B cell (primary cell): Measurements from ENCODE around the gene ADRB2.

ENCODE experiments used
- EZH2 ChIP-seq: IDR thresholded peaks from 2 replicates; pipeline ENCODE4 v1.6.1; 2012; ENCODE audit warnings: borderline replicate concordance, low read depth, mild to moderate bottlenecking, moderate library complexity, low read length; ENCODE audit not compliant: insufficient read depth, poor library complexity, severe bottlenecking
- TF ChIP-seq, protein P1 (sequence below): fragments of 200-600 bp; IDR thresholded peaks from one replicate; pipeline ENCODE4 v1.8.0; 2022; ENCODE audit warnings: antibody characterized with exemption, mild to moderate bottlenecking

DNA sequence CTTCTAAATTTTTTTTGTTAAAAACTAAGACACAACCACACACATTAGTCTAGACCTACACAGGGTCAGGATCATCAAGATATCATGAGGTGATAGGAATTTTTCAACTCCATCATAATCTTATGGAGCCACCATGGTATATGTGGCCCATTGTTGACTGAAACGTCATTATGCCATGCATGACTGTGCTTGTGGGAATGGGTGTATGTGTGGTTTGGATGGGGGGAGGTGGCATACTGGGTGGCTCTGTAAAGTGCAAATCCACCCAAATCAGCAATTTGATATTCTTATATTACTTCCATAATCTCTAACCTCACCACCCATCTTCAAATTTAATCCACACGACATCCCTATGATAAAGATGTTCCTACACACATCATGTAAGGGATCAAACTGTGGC lies 21.0 kb downstream of the ADRB2 start:
- TF ChIP-seq, protein P1, sequence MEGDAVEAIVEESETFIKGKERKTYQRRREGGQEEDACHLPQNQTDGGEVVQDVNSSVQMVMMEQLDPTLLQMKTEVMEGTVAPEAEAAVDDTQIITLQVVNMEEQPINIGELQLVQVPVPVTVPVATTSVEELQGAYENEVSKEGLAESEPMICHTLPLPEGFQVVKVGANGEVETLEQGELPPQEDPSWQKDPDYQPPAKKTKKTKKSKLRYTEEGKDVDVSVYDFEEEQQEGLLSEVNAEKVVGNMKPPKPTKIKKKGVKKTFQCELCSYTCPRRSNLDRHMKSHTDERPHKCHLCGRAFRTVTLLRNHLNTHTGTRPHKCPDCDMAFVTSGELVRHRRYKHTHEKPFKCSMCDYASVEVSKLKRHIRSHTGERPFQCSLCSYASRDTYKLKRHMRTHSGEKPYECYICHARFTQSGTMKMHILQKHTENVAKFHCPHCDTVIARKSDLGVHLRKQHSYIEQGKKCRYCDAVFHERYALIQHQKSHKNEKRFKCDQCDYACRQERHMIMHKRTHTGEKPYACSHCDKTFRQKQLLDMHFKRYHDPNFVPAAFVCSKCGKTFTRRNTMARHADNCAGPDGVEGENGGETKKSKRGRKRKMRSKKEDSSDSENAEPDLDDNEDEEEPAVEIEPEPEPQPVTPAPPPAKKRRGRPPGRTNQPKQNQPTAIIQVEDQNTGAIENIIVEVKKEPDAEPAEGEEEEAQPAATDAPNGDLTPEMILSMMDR, result no peak
- TF ChIP-seq EZH2, result no peak
